Measurements from ENCODE around the gene SLC6A9. TPM values are rescaled to one million over a fixed set of nuclear protein-coding genes. Genes with fewer than 3 reads are reported as not detected.

SLC6A9 gene
- total RNA-seq, 2 experiments from 2014 or later = 6.5 to 7.4 TPM

- DNase-seq = no peak
- no peak for ATAC-seq
- intact Hi-C loops (cut with micrococcal nuclease) = loop anchor here (5.0 to 10.0 kb wide), 2 partner anchors 43 to 525 kb away; no protein-coding TSS in a partner anchor
- H3K9me3 Mint-ChIP-seq = no peaks in the 10 kb centered on the region
- no peaks in the 10 kb centered on the region for H3K36me3 Mint-ChIP-seq (ENCODE audit: low read depth)
- H3K27ac Mint-ChIP-seq = no peak overlapping the region
- ChIA-PET CTCF (interaction anchor here (1.1 to 6.8 kb wide), 4 partner anchors 7 to 115 kb away, joined by 4 to 100 read pairs (median 18); no protein-coding TSS in a partner anchor), POLR2A (no interaction called here)
- H3K4me3 Mint-ChIP-seq = no peak overlapping the region
- H3K27me3 Mint-ChIP-seq = peaks cover 3% of the 10 kb centered on the region
- peaks cover 18% of the 10 kb centered on the region for H3K4me1 Mint-ChIP-seq (ENCODE audit: low read depth)
- no peak for TF ChIP-seq CTCF (IDR thresholded peaks at IDR 0.05)
These were observed 18.6 kb upstream of the SLC6A9 start for GRCh38 chr1:44049839-44050238.

GRCh38 chr1:44048532-44049215, 17.4 kb upstream of the SLC6A9 start:
- Mint-ChIP-seq H3K27ac (peak overlapping the region; percentile 5), H3K36me3 (ENCODE audit: low read depth) (no peaks in the 10 kb centered on the region), H3K4me3 (no peak overlapping the region), H3K4me1 (ENCODE audit: low read depth) (peaks cover 18% of the 10 kb centered on the region), H3K27me3 (peaks cover 3% of the 10 kb centered on the region), H3K9me3 (no peaks in the 10 kb centered on the region)
- no peak for TF ChIP-seq CTCF (IDR thresholded peaks at IDR 0.05)
- intact Hi-C loops (cut with micrococcal nuclease) = loop anchor here (5.0 to 10.0 kb wide), 2 partner anchors 41 to 524 kb away; no protein-coding TSS in a partner anchor
- CTCF ChIA-PET = interaction anchor here (0.6 to 6.8 kb wide), 39 partner anchors 8 to 594 kb away, joined by 3 to 100 read pairs (median 5); partner anchors contain the start of genes ATP6V0B, CCDC24, PTPRF and SLC6A9
- DNase-seq (no peak), ATAC-seq (no peak)
- POLR2A ChIA-PET = interaction anchor here (1.4 kb wide), 1 partner anchor 18 kb away, joined by 5 read pairs; no protein-coding TSS in a partner anchor

GRCh38 chr1:44047131-44047530, 15.9 kb upstream of the SLC6A9 start:
- no peak for ATAC-seq
- Mint-ChIP-seq H3K4me1 (ENCODE audit: low read depth) (peaks cover 18% of the 10 kb centered on the region), H3K4me3 (no peak overlapping the region), H3K36me3 (ENCODE audit: low read depth) (no peaks in the 10 kb centered on the region), H3K27me3 (peaks cover 6% of the 10 kb centered on the region), H3K9me3 (no peaks in the 10 kb centered on the region), H3K27ac (no peak overlapping the region)
- no peak for TF ChIP-seq CTCF (IDR thresholded peaks at IDR 0.05)
- POLR2A ChIA-PET = interaction anchor here (0.6 to 1.0 kb wide), 2 partner anchors 69 to 745 kb away, joined by 3 read pairs; no protein-coding TSS in a partner anchor
- DNase-seq = no peak
- intact Hi-C loops (cut with micrococcal nuclease) = loop anchor here (5.0 to 10.0 kb wide), 2 partner anchors 40 to 522 kb away; no protein-coding TSS in a partner anchor
- CTCF ChIA-PET = interaction anchor here (0.5 to 6.8 kb wide), 23 partner anchors 8 to 605 kb away, joined by 3 to 100 read pairs (median 6); partner anchors contain the start of genes ATP6V0B, CCDC24 and SLC6A9

GRCh38 chr1:44045064-44045463, 13.8 kb upstream of the SLC6A9 start:
- no peak overlapping the region for H3K27ac Mint-ChIP-seq
- ATAC-seq = no peak
- no peaks in the 10 kb centered on the region for H3K9me3 Mint-ChIP-seq
- no peak for TF ChIP-seq CTCF (IDR thresholded peaks at IDR 0.05)
- CTCF ChIA-PET = interaction anchor here (3.8 to 6.8 kb wide), 2 partner anchors 8 to 39 kb away, joined by 55 to 100 read pairs; no protein-coding TSS in a partner anchor
- POLR2A ChIA-PET = no interaction called here
- peaks cover 18% of the 10 kb centered on the region for H3K4me1 Mint-ChIP-seq (ENCODE audit: low read depth)
- no peak overlapping the region for H3K4me3 Mint-ChIP-seq
- DNase-seq = no peak
- H3K36me3 Mint-ChIP-seq (ENCODE audit: low read depth) = no peaks in the 10 kb centered on the region
- H3K27me3 Mint-ChIP-seq = peaks cover 2% of the 10 kb centered on the region
- intact Hi-C loops (cut with micrococcal nuclease) = loop anchor here (5.0 to 10.0 kb wide), 2 partner anchors 38 to 520 kb away; no protein-coding TSS in a partner anchor
